HG03025 (cell line): ENCODE measurements around the gene SPAG4.

Experiments used
- ATAC-seq: cut with Tn5 transposase; IDR thresholded peaks from one replicate; pipeline ENCODE4 v1.9.1; 2021; ENCODE audit warnings: mild to moderate bottlenecking, moderate library complexity; ENCODE audit not compliant: unreplicated experiment, low FRiP score

SPAG4 gene

GRCh38 chr20:35652641-35653429 lies 37.2 kb downstream of the SPAG4 start:
- ATAC-seq = no peak

- ATAC-seq = no peak
These were observed 37.8 kb downstream of the SPAG4 start for GRCh38 chr20:35653430-35653734.

GRCh38 chr20:35653893-35654292 lies 38.3 kb downstream of the SPAG4 start:
- ATAC-seq = no peak

GRCh38 chr20:35654415-35654814 lies 38.8 kb downstream of the SPAG4 start:
- no peak for ATAC-seq

DNA sequence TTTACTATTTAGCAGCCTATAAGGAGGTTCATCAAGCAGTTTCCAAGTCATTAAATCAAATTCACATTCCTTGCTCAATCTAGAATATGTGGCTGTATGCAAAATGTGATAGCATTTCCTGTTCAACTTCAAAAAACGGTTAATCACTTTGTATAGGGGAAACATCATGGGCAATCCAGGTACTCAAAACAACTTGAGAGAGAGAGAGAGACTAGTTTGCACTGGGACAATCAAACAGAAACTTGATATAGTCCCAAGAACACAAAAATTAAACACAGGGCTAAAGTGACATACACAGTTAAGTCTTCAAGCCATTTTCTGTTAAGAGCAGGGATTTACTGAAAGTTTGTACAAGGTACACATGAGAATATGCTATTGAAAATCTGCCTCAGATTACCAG lies 41.6 kb downstream of the SPAG4 start:
- no peak for ATAC-seq

DNA sequence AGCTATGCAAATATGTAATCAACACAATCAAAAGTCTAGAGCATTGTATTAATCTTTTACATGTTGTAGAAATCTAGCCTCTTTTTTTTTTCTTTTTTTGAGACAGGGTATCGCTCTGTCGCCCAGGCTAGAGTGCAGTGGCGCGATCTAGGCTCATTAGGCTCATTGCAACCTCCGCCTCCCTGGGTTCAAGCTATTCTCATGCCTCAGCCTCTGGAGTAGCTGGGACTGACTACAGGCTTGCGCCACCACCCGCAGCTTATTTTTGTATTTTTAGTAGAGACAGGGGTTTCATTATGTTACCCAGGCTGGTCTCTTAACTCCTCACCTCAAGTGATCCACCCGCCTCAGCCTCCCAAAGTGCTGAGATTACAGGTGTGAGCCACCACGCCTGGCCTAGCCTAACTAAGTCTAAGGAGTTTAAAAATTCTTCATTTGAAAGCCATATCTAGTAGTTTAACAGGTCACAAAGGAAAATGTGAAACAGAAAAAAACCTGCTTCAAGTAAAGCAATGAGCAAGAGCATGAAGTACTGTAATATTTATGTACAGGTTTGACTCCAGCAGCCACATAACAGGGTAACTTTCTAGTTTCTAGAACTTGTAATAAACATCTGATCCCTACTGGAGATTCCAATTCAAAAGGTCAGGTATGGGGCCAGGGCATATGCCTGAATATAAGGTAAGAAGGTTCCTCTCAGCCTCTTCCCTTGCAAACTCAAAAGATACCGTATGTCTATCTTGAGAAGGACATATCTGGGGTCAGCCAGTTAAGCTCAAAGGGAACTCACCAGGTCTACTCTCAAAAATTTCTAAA lies 44.7 kb downstream of the SPAG4 start:
- ATAC-seq = no peak

DNA sequence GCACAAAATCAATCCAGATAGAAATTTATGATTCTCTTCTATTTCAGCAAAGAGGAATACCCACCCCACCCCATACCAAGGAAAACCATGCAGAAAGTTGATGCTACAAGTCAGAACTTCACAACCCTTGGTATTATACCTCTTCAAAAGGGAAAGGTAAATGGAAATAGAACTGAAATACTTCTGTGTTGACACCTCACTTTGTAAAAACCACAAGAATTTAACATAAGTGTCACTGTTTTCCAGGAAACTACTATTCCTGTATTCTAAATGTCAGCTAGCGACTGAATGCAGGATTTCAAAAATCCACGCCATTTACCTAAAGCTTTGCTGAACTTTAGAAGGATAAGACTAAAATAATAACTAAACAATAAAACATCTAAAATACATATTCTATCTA lies 45.4 kb downstream of the SPAG4 start:
- ATAC-seq = no peak

DNA sequence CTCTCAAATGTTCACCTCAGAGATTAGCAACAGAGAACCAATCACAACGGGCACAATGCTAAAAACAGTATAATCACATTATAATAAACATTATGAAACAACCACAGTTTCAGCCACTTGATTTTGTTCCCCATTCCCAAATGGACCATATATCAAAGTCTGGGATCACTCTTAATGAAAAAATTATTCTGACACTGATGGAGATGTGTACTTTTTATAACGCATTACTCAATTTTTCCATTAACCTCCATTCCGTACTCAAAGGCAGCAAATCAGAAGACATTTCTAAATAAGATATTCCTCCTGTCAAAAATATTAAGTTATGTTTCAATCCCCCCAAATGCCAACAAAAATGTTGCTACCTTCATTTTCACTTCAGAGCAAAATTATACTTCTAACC lies 46.3 kb downstream of the SPAG4 start:
- ATAC-seq = no peak

- no peak for ATAC-seq
These were observed 46.9 kb downstream of the SPAG4 start for GRCh38 chr20:35662551-35662950.

GRCh38 chr20:35663516-35664465 lies 48.2 kb downstream of the SPAG4 start:
- ATAC-seq = peak; percentile 27

DNA sequence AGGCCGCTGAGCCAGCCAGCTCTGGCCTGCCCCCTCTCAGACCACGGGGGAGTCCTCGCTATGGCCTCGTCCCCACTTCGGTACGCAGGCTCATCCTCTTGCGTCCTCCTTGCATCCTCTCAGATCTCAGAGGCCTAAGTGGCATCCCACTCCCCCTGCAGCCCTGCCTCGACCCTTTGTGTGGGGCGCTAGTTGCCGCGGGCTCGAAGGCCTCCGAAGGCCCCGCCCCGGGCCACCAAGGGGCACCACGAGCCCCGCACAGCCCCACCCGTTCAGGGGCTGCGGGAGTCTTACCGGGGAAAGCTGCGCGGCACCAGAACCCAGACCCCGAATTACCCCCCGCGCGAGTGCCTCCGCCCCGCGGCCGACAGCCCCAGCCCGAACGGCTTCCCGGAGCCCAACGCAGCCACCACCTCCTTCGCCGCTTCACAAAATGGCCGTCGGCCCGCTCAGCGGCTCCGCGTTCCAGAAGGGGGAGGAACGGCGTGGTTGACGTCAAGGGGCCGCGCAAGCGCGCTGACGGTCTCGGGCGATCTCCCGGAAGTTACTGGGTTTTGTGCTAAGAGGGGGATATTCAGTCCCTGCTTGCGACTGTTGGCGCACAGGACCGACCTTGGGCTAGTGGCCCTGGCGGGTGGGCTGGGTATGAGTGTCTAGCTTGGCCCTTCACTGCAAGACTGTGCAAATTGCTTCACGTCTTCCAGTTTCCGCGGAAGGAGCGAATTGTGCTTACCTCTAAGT lies 49.0 kb downstream of the SPAG4 start, which contains the start of the genes CPNE1 and RBM12:
Gene CPNE1, minus strand, starts transcription at position 435 of the 741 bp plus-strand sequence. CDS start 31,977 bp downstream, outside the sequence.
Gene RBM12, minus strand, starts transcription at position 435 of the 741 bp plus-strand sequence. CDS start 9,578 bp downstream, outside the sequence.
- peak; percentile 72 for ATAC-seq

DNA sequence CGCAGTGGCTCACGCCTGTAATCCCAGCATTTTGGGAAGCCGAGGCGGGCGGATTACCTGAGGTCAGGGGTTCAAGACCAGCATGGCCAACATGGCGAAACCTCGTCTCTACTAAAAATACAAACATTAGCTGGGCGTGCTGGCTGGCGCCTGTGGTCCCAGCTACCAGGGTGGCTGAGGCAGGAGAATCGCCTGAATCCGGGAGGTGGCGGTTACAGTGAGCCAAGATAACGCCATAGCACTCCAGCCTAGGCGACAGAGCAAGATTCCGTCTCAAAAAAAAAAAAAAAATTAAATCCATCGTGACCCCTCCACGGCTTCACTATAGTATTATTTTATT lies 50.3 kb downstream of the SPAG4 start:
- no peak for ATAC-seq

- ATAC-seq = no peak
These were observed 53.6 kb downstream of the SPAG4 start for GRCh38 chr20:35669221-35669620.

DNA sequence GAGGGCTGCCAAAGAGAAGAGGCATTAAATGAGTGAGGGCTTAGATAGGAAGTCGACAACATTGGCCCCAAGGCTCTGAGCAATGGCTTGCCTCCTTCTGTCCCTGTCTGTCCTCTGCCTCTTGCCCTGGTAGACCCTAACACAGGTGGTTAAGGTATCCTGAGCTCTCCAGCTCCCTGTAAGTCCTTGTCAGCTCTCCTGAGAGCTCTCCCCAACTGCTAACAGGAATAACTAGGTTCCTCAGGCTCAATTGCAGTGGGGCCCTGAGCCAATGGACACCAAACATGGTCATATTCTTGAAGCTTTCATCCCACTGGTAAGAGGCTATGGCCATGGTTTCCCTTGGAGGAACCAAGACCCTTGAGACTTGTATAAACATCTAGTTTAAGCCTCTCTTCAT lies 54.1 kb downstream of the SPAG4 start:
- ATAC-seq = no peak
